GM21737 (cell line): Measurements from ENCODE around the gene ZCCHC3.
"Not testable (repeated sequence)": the region's sequence is repeated elsewhere in the genome, so short reads cannot be mapped to it uniquely, and the experiment has no call there.

Experiments
- ATAC-seq: cut with Tn5 transposase; IDR thresholded peaks from one replicate; pipeline ENCODE4 v1.9.1; 2021; ENCODE audit warnings: mild to moderate bottlenecking, moderate library complexity; ENCODE audit not compliant: unreplicated experiment

ZCCHC3 gene, protein sequence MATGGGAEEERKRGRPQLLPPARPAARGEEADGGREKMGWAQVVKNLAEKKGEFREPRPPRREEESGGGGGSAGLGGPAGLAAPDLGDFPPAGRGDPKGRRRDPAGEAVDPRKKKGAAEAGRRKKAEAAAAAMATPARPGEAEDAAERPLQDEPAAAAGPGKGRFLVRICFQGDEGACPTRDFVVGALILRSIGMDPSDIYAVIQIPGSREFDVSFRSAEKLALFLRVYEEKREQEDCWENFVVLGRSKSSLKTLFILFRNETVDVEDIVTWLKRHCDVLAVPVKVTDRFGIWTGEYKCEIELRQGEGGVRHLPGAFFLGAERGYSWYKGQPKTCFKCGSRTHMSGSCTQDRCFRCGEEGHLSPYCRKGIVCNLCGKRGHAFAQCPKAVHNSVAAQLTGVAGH

DNA sequence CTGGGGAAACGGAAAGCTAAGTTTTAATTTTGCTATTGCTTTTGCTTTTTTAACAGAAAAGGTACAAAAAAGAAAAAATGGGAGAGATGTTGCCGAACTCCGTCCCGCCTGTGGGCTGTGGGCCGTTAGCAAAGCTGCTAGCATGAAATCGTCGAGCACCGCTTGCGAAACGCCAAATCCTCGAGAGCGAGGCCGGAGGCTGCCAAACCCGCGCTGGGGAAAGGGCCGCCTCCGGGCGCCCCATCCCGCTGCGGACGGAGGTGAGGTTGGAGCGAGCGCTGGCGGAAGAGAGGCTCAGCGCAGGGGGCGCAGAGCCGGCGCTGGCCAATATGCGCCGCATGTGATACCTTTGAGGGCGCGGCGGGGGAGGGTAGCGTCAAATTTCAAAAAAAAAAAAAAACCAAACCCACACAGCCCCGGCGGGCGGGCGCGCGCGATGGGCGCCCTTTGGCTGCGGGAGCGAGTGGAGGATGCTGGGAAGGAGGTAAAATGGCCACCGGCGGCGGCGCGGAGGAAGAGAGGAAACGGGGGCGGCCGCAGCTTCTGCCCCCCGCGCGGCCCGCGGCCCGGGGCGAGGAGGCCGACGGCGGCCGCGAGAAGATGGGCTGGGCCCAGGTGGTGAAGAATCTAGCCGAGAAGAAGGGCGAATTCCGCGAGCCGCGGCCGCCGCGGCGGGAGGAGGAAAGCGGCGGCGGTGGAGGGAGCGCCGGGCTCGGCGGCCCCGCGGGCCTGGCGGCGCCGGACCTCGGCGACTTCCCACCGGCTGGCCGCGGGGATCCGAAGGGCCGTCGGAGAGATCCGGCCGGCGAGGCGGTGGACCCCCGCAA is at the start of gene ZCCHC3:
ZCCHC3 (plus strand) TSS at position 473 of the 827 bp plus-strand sequence; CDS start at position 490, 17 bp downstream.
- peak; percentile 66 for ATAC-seq

DNA sequence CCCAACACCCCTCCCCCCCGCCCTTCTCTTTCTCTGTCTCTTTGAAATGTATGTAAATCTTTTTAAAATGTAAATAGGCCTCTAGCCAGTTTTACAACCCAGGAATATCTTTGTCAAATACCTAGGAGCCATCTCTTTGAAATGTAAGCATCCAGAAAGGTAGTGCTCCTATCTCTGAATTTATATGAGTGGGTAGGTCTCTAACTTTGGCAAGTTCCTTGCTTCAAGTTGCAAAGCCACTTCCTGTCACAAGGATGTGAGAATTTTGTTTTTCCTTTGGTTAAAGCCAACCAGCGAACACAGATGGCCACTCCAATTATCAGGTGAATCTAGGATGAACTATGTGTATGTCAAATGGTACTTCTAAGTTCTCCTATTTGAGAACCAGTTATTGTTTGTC is 46.0 kb upstream of the ZCCHC3 start:
- ATAC-seq: no peak

DNA sequence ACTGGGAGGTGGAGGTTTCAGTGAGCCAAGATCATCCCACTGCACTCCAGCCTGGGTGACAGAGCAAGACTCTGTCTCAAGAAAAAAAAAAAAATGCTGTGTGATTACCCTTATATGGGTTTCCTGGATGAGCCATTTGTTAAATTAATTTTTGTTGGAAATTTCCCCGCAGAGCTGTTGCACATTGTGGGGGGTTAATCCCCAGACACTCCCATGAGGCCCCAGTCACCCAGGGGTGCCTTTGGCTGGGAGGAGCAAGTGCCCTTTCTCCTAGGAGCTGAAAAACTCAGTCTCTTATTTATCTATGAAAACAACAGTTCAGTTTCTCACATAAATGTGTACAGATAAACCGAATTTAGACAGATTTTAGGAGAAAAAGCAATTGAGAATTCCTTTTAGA is 44.6 kb upstream of the ZCCHC3 start:
- ATAC-seq: no peak

DNA sequence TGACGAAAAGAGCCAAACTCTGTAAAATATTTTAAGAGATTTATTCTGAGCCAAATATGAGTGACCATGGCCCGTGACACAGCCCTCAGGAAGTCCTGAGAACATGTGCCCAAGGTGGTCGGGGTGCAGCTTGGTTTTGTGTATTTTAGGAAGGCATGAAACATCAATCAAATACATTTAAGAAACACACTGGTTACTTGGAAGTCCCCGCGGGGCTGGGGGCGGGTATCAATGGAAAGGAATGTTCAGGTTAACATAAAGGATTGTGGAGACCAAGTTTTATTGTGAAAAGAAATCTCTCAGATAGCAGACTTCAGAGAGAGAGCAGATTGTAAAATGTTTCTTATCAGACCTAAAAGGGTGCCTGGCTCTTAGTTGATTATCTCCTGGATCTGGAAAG is 43.9 kb upstream of the ZCCHC3 start:
- not testable (repeated sequence) for ATAC-seq

DNA sequence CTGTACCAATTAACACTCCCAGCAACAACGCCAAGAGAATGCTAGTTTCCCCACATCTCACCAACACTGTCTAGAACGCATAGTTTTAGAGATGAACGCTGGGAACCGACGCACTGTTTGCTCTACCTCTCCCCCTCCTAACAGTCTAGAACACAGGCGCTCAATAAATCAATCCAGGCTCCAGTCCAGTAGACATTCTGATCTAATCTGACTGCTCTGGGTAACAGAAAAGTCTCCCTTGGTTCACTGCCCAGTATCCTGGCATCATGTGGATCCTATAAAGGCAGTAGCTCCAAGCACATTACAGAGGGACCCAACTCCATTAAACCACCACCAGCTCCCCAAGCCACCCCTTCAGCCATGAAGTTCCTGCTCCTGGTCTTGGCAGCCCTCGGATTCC is 40.0 kb upstream of the ZCCHC3 start, which contains the start of gene DEFB132:
DEFB132 (plus strand) TSS at position 306 of the 400 bp plus-strand sequence; CDS start at position 361, 55 bp downstream.
- no peak for ATAC-seq

DNA sequence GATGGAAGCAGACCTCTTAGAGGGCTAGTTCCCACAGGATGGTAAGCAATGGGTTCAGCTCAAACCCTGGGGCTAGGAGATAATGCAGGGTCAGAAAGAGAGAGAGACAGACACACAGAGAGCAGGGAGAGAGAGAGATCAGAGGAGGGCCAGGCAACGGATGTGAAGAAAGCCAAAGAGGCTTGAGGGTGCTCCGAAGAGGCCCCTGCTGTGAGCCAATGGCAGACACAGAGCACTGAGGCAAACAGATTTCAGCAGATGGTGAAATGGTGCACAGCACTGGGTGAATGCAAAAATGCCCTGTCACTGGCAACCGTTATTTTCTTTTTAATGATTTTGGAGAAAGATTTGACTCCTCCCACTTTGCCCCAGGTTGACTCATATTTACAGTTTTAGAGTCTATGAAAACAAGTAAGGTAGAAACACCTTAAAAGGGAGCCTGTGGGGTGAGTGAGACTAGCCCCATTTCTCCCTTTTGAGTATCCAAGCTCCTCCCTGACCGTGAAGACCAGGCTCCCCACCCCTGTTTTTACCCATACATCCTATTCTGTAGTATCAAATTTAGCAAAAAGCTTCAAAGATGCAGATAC is 39.0 kb upstream of the ZCCHC3 start:
- no peak for ATAC-seq

DNA sequence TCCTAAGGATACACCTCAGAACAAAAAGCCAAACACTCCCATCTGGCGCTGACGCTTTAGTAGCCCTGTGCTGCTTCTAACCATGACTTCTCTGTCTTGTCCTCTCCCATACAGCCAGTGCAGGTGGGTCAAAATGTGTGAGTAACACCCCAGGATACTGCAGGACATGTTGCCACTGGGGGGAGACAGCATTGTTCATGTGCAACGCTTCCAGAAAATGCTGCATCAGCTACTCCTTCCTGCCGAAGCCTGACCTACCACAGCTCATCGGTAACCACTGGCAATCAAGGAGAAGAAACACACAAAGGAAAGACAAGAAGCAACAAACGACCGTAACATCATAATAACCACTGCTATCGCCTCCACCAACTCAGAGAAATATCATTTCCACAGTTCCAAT is 38.4 kb upstream of the ZCCHC3 start:
- no peak for ATAC-seq

DNA sequence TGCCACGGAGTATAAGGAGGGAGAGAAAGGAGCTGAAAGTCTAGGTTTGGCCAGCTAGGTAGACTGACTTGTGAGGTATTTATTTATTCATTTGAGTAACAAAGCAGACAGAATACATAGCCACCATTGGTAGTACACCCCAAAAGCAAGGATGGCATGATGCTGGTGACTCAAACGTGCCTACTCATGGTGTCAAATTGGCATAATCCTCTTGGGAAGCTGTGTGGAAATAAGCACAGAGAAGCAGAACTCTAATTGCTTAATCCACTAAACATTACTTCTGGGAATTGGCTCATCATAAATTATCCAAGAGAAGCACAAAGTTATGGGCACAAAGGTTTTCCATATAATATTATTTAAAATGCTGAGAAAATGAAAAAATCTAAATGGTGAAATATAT is 37.4 kb upstream of the ZCCHC3 start:
- ATAC-seq: no peak

DNA sequence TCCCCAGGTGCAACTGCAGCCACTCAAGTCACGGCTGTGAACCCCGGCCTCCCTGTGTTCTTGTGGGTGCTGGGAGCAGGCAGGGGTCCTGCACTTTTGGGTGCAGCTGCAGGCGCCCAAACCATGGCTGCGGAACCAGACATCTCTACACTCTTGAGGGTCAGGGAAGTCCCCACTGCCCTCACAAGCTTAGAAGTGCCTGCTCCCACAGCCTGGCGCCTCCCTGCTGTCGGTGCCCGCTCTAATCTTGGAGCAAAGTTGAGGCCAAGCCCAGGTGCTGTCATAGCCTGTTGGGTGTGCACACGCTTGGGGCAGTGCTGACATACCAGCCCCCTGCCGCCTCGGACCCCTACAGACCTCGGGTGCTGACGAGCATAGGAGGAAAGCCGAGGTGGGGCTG is 33.7 kb upstream of the ZCCHC3 start:
- no peak for ATAC-seq

DNA sequence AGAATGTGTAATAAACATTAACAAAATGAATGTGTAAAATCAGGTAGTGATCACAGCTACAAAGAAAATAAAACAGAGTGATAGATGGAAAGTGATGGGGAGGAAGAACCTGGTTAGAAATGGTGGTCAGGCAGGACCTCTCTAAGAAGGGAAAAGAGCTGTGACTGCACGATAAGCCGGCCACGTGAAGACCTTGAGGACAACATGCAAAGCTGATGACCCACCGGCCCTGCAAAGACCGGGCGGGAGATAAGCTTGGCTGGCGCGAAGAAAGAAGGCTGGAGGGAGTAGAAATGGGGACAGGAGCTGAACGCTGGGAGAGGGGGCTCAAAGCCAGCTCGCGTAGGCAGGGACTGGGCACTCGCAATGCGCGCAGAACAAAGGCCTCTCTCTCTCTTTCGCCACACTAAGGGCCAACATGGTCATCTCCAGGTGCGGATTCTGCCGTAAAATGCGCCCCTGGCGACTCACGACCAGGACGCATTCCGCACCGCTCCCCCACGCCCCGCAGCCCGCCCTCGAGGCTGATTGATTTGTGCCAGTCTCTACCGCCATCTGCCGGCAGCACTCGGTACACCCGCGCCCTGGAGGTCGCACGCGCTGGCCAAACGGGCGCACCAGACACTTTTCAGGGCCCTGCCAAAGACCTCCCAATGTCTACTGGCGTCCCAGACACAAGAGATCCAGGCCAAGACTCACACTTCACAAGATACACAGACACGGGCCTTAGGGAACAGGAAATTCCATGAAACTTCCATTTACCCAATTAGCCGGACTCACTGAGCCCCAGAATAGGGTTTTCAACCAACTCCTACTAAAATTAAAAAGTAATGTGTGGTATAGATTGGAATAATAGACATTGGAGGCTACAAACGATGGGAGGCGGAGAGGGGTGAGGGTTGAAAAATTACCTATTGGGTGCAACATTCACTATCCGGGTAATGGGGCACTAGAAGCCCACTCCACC is 30.5 kb upstream of the ZCCHC3 start:
- peak; percentile 77 for ATAC-seq

DNA sequence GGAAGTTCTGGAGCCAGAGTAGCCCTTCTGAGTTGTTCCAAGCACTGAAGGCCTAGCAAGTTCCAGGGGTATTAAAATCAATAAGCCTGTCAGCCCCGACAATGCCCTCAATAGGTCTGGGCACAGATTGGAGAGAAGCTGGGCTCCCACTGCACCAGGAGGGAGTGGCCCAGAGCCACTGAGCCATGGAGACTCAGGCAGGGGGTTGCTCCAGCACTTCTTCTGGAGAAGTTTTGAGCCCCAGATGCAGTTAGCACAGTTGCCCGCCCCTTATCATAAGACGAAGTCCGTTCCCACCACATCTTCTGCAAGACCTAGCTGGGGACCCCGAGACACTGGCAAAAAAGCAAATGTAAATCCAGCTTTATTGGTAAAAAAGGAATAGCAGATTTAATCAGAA is 26.9 kb upstream of the ZCCHC3 start:
- ATAC-seq: no peak

DNA sequence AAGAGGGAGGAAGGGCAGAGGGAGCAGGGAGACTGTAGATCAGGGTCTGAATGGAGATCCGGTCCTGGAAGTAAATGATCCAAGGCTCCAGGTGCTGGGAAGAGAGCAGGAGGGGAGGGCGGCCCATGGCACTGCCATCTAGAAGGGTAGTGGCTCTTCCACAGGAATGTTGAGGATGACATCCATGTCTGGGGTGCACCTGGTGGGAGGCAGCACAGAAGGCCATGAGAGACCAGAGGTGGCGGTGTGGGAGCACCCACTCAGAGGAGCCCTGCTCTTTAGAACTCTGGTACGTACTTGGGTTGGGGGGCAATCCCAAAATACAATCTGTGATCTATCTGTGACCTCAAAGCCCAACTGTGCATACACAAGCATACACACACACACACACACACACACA is 26.3 kb upstream of the ZCCHC3 start:
- no peak for ATAC-seq

DNA sequence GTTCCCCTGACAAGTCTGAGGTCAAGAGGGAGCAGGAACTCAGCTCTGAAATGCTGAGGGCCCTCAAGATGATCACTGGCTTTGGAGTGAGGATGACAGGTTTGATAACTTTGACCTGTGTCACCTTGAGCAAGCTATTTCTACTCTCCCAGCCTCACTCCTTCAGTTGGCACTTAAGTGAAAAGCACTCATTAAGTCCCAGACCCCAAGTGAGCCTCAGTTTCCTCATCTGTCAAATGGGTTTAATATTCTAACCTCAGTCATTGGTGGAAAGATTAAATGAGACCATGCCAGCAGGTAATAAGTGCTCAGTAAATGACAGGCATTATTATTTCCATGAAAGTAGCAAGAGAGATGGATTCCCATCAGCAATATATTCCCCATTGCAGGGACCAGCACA is 25.8 kb upstream of the ZCCHC3 start:
- ATAC-seq: no peak

DNA sequence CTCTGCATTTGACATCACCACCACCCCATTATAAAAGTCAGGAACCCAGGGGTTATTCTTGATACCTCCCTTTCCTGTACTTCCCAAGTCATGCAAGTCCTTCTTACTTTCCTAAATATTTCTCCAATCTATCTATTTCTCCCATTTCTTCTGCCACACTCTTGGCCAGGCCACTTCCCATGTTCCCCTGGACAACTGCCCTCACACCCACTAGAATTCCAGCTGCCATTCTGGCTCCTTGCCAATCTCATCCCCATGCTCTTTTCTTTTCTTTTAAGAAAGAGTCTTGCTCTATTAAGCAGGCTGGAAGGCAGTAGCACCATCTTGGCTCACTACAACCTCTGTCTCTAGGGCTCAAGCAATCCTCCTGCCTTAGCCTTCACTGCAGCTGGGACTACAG is 24.7 kb upstream of the ZCCHC3 start:
- ATAC-seq: no peak

DNA sequence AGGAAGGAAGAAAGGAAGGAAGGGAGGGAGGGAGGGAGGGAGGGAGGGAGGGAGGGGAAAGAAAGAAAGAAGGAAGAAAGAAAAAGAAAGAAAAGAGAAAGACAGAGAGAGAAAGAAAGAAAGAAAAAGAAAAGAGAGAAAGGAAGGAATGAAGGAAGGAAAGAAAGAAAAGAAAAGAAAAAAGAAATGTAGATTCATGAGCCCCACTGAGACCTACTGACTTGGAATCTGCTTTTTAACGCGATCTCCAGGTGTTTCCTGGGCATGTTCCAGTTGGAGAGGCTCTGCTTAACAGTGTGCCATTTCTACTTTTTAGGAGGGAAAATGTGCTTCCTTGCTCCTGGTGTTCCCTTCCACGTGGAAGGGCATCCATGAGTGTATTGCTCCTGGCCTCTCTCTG is 23.5 kb upstream of the ZCCHC3 start:
- no peak for ATAC-seq

DNA sequence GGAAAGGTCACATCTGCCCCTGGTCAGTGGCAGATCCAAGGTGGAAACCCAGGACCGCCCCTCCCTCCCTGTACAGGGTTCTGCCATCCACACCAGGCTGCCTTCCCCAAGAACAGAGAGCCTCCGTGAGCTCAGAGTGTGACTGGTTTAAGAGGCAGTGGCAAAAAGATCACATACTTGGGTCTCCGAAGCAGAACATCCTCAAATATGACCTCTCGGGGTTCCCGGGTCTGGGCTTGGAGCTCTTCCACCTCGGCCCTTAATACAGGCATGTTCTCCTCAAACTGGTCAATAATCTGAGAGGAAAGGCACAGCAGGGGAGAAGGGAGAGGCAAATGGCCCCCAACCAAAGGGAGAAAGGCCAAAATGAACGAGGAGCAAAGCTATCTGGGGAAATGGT is 21.6 kb upstream of the ZCCHC3 start:
- no peak for ATAC-seq

DNA sequence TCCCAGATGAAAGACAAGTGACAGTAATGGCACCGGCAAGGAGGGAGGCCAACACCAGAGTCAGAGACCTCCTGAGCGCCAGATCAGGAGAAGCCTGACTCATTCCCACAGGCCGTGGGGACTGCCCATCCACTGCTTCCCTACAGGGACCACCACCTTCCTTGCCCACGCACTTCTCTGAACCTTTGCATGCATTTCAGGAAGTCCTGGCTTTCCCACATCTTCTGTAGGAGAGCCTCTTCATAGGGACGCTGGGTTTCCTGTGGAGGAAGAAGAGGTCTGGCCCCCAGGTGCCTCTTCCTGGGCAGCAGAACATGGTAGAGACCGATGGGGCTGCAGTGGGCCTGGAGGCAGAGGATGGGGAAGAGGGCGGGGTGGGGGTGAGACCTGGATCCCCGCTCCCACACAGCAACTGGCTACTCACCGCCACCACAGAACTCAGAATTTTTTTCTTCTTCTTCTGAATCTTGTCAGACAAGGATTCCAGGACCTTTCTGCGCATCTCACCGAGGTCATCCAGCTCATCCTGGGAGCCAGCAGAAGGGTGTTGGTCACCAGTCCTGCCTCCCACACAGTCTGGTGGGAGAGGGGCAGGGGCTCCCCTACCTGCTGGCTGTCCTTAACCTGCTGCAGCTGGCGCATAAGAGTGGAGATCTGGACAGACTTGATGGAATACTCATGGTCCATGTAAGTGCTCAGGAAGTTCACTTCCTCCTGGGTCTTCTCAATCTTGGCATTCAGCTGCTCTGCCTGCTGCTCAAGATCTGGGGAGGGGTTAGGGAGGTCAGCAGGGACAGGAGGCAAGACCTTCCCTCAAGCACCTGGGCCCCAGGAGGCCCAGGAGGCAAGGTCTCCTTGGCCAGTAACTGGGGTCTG is 20.5 kb upstream of the ZCCHC3 start:
- no peak for ATAC-seq

DNA sequence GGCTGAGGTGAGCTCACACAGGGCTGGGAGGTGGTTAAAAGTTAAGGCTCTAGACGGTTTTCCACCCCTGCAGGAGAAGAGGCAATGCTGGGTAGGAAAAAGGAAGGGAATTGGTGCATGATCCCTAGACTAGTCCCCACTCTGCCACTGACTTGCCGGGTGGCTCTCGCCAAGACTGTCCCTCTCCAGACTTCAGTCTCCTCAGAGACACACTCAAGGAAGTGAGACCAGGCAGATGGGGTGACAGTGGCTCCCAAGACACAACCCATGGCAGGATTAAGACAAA is 19.9 kb upstream of the ZCCHC3 start:
- ATAC-seq: no peak

DNA sequence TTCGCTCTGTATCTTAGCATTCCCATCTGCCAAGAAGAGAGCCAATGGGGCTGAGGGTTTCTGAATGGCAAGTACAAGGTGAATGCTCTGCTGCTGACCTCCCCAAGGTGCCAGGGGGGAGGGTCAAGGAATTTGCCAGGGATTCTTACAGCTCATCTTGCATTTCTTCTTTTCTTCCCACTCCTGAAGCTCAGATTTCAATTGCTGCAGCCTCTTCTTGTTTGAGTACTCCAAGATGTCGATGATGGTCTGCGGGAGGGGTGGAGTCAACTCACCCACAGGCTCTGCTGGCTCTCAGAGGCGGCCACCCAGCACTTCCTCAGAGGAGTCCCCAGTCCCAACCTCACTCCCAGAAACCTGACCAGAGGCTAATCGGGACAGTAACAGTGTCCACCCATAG is 19.2 kb upstream of the ZCCHC3 start:
- no peak for ATAC-seq
